IMR-90 (cell line): ENCODE data around the gene TNFRSF4.

Source experiments
- TF ChIP-seq, protein P1 (sequence below): conservative IDR thresholded peaks from 2 replicates; pipeline ENCODE4 v1.5.1; 2012; ENCODE audit warnings: mild to moderate bottlenecking, low read depth, low read length, improper control_type of control experiment
- TF ChIP-seq, protein P2 (sequence below): fragments of 150-350 bp; IDR thresholded peaks from 2 replicates; pipeline ENCODE4 v1.6.1; 2017; ENCODE audit warnings: mild to moderate bottlenecking, antibody characterized with exemption, low read length, low read depth

DNA sequence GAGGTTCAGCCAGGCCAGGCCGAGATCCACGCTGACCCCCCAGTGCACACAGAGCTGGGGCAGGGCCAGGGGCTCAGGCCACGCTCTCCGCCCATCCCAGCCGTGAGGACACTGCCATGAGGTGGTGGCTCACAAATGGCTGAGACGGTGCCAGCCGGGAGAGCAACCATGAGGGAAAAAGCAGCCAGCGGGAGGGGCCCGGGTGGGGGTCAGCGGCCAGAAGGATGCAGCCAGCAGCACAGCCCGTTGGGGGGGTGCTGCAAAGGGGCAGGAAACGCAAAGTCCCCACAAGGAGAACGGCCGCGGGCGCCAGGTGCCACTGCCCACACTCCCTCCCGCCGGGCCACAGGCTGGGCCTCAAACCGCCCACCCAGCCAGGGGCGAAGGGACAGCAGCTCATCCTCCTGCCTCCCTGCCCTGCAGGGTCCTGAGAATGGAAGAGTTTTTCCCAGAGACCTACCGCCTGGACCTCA is 32.0 kb downstream of the TNFRSF4 start:
- TF ChIP-seq, protein P1, sequence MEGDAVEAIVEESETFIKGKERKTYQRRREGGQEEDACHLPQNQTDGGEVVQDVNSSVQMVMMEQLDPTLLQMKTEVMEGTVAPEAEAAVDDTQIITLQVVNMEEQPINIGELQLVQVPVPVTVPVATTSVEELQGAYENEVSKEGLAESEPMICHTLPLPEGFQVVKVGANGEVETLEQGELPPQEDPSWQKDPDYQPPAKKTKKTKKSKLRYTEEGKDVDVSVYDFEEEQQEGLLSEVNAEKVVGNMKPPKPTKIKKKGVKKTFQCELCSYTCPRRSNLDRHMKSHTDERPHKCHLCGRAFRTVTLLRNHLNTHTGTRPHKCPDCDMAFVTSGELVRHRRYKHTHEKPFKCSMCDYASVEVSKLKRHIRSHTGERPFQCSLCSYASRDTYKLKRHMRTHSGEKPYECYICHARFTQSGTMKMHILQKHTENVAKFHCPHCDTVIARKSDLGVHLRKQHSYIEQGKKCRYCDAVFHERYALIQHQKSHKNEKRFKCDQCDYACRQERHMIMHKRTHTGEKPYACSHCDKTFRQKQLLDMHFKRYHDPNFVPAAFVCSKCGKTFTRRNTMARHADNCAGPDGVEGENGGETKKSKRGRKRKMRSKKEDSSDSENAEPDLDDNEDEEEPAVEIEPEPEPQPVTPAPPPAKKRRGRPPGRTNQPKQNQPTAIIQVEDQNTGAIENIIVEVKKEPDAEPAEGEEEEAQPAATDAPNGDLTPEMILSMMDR, result no peak
- TF ChIP-seq, protein P2, sequence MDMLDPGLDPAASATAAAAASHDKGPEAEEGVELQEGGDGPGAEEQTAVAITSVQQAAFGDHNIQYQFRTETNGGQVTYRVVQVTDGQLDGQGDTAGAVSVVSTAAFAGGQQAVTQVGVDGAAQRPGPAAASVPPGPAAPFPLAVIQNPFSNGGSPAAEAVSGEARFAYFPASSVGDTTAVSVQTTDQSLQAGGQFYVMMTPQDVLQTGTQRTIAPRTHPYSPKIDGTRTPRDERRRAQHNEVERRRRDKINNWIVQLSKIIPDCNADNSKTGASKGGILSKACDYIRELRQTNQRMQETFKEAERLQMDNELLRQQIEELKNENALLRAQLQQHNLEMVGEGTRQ, result no peak
